GM18498 (cell line): ENCODE data around the gene BTNL3.
"Not testable (repeated sequence)": the region's sequence is repeated elsewhere in the genome, so short reads cannot be mapped to it uniquely, and the experiment has no call there.

Experiments
- ATAC-seq: cut with Tn5 transposase; IDR thresholded peaks from one replicate; pipeline ENCODE4 v1.9.1; 2021; ENCODE audit warnings: mild to moderate bottlenecking, moderate library complexity; ENCODE audit not compliant: unreplicated experiment

The BTNL3 gene

GRCh38 chr5:180988592-180988991, at the start of gene BTNL3:
Gene BTNL3, plus strand, starts transcription at chr5:180988846. Its CDS starts 183 bp downstream, at chr5:180989029.
- no peak for ATAC-seq

- ATAC-seq = no peak
These were observed 38.2 kb upstream of the BTNL3 start for GRCh38 chr5:180950291-180950949.

- no peak for ATAC-seq
These were observed 29.0 kb upstream of the BTNL3 start for GRCh38 chr5:180959661-180960060.

GRCh38 chr5:180960209-180960608, 28.4 kb upstream of the BTNL3 start:
- no peak for ATAC-seq

- no peak for ATAC-seq
These were observed 19.2 kb upstream of the BTNL3 start for GRCh38 chr5:180969406-180969805.

GRCh38 chr5:180970336-180970735, 18.3 kb upstream of the BTNL3 start:
- no peak for ATAC-seq

GRCh38 chr5:180970875-180971274, 17.8 kb upstream of the BTNL3 start:
- no peak for ATAC-seq

GRCh38 chr5:180974612-180975315, 13.9 kb upstream of the BTNL3 start:
- ATAC-seq = peak; percentile 2

GRCh38 chr5:180975338-180975737, 13.3 kb upstream of the BTNL3 start:
- ATAC-seq = peak; percentile 92

- ATAC-seq = no peak
These were observed 12.1 kb upstream of the BTNL3 start for GRCh38 chr5:180976518-180976917.

- no peak for ATAC-seq
These were observed 10.8 kb upstream of the BTNL3 start for GRCh38 chr5:180977852-180978251.

- ATAC-seq = no peak
These were observed 6.5 kb upstream of the BTNL3 start for GRCh38 chr5:180982008-180982741.

GRCh38 chr5:180988016-180988415, 630 bp upstream of the BTNL3 start:
- no peak for ATAC-seq

GRCh38 chr5:180990086-180990881, 1.6 kb downstream of the BTNL3 start:
- ATAC-seq = no peak

GRCh38 chr5:180990882-180991242, 2.2 kb downstream of the BTNL3 start:
- ATAC-seq = no peak

GRCh38 chr5:181001947-181002346, 13.3 kb downstream of the BTNL3 start:
- ATAC-seq = no peak

- ATAC-seq = no peak
These were observed 17.1 kb downstream of the BTNL3 start for GRCh38 chr5:181005791-181006190.

- no peak for ATAC-seq
These were observed 19.5 kb downstream of the BTNL3 start for GRCh38 chr5:181008136-181008535.

GRCh38 chr5:181010018-181010417, 21.4 kb downstream of the BTNL3 start:
- not testable (repeated sequence) for ATAC-seq

- ATAC-seq = not testable (repeated sequence)
These were observed 26.0 kb downstream of the BTNL3 start for GRCh38 chr5:181014654-181015053.

- not testable (repeated sequence) for ATAC-seq
These were observed 28.8 kb downstream of the BTNL3 start for GRCh38 chr5:181017448-181017847.
